HG03045 (cell line): ENCODE results near the gene RTN1.

Experiments
- ATAC-seq: cut with Tn5 transposase; IDR thresholded peaks from one replicate; pipeline ENCODE4 v1.9.1; 2021; ENCODE audit warnings: mild to moderate bottlenecking, moderate library complexity; ENCODE audit not compliant: unreplicated experiment

RTN1 gene

GRCh38 chr14:59870277-59871165 is at the start of gene RTN1:
Gene RTN1 (minus strand): TSS chr14:59870776. CDS start chr14:59870630, 146 bp downstream.
- ATAC-seq: peak; percentile 64

- ATAC-seq: no peak
Measured at GRCh38 chr14:59920378-59920683, 49.8 kb upstream of the RTN1 start.

- ATAC-seq: no peak
Measured at GRCh38 chr14:59919570-59920377, 49.2 kb upstream of the RTN1 start, which contains the start of gene LRRC9. Gene LRRC9 (plus strand): TSS chr14:59920144.

- ATAC-seq: no peak
Measured at GRCh38 chr14:59918824-59919569, 48.4 kb upstream of the RTN1 start.

GRCh38 chr14:59913187-59913586 is 42.6 kb upstream of the RTN1 start:
- no peak for ATAC-seq

- no peak for ATAC-seq
Measured at GRCh38 chr14:59912443-59912842, 41.9 kb upstream of the RTN1 start.

- ATAC-seq: no peak
Measured at GRCh38 chr14:59905188-59905587, 34.6 kb upstream of the RTN1 start.

GRCh38 chr14:59904184-59904583 is 33.6 kb upstream of the RTN1 start:
- ATAC-seq: no peak

GRCh38 chr14:59900556-59900955 is 30.0 kb upstream of the RTN1 start:
- no peak for ATAC-seq

GRCh38 chr14:59897757-59898383 is 27.3 kb upstream of the RTN1 start:
- no peak for ATAC-seq

GRCh38 chr14:59895721-59896120 is 25.1 kb upstream of the RTN1 start:
- no peak for ATAC-seq

- ATAC-seq: no peak
Measured at GRCh38 chr14:59890676-59891075, 20.1 kb upstream of the RTN1 start.

GRCh38 chr14:59882957-59883356 is 12.4 kb upstream of the RTN1 start:
- ATAC-seq: no peak

GRCh38 chr14:59871166-59871495 is 555 bp upstream of the RTN1 start:
- ATAC-seq: no peak

GRCh38 chr14:59869381-59870255 is 958 bp downstream of the RTN1 start:
- no peak for ATAC-seq

GRCh38 chr14:59868021-59868420 is 2.6 kb downstream of the RTN1 start:
- no peak for ATAC-seq

GRCh38 chr14:59863806-59864525 is 6.6 kb downstream of the RTN1 start:
- no peak for ATAC-seq

- ATAC-seq: no peak
Measured at GRCh38 chr14:59857328-59857727, 13.2 kb downstream of the RTN1 start.

- ATAC-seq: no peak
Measured at GRCh38 chr14:59852350-59852749, 18.2 kb downstream of the RTN1 start.
